HFF-Myc (cell line): ENCODE data around the gene RGS19.

Experiments
- DNase-seq: peaks from one replicate; pipeline ENCODE4 v3.0.0-alpha.2; 2011; ENCODE audit warnings: low read depth; ENCODE audit errors: extremely low read depth
- H3K4me3 ChIP-seq: replicated peaks from 2 replicates; pipeline ENCODE4 v1.5.1; 2011; ENCODE audit warnings: low read depth, mild to moderate bottlenecking, control low read depth, low read length
- TF ChIP-seq, protein P1 (sequence below): IDR thresholded peaks from 2 replicates; pipeline ENCODE4 v1.5.1; 2012; ENCODE audit warnings: mild to moderate bottlenecking, low read depth, low read length, control low read depth; ENCODE audit errors: missing control alignments

The RGS19 gene

DNA sequence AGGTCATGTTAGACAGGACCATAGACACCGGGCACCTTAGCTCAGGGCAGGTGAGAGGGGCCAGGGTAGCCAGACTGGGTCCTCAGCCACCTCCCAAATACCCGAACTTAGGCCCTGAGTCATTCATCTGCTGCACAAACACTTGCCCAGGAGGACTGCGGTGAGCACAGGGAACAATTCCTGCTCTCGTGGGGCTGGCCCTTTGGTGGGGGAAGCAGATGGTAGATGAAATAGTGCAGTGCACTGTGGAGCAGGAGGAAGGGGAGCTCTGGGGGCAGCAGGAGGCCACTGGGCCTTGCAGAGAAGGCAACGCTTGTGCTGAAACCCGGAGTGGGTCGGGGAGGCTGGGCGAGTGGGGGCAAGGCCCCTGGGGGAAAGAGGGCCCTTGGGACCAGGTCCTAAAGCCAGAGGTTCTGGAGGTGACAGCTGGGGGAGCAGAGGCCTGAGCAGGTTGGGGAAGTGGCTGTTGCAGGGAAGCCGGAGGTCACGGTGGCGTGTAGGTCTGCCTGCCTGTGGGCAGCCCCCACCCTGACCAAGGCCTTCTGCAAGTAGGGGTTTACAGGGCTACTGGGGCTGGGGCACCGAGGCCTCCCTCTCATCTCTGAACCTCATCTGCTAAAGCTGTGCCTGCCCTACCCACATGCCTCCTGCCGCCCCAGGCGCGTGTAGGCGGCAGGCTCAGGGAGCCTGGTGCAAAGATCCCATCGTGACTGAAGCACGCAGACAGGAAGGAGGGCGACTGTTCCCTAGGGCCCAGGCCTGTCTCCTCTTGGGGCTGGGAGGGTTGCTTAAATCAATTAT is 32.7 kb upstream of the RGS19 start:
- no peak overlapping the region for H3K4me3 ChIP-seq
- no peak for DNase-seq
- TF ChIP-seq, protein P1, sequence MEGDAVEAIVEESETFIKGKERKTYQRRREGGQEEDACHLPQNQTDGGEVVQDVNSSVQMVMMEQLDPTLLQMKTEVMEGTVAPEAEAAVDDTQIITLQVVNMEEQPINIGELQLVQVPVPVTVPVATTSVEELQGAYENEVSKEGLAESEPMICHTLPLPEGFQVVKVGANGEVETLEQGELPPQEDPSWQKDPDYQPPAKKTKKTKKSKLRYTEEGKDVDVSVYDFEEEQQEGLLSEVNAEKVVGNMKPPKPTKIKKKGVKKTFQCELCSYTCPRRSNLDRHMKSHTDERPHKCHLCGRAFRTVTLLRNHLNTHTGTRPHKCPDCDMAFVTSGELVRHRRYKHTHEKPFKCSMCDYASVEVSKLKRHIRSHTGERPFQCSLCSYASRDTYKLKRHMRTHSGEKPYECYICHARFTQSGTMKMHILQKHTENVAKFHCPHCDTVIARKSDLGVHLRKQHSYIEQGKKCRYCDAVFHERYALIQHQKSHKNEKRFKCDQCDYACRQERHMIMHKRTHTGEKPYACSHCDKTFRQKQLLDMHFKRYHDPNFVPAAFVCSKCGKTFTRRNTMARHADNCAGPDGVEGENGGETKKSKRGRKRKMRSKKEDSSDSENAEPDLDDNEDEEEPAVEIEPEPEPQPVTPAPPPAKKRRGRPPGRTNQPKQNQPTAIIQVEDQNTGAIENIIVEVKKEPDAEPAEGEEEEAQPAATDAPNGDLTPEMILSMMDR, result no peak

- H3K4me3 ChIP-seq, result no peak overlapping the region
- TF ChIP-seq, protein P1, result no peak
- no peak for DNase-seq
Observed at GRCh38 chr20:64110411-64111068, 31.2 kb upstream of the RGS19 start.

GRCh38 chr20:64109831-64110391 is 30.6 kb upstream of the RGS19 start:
- TF ChIP-seq, protein P1, result no peak
- no peak for DNase-seq
- no peak overlapping the region for H3K4me3 ChIP-seq

DNA sequence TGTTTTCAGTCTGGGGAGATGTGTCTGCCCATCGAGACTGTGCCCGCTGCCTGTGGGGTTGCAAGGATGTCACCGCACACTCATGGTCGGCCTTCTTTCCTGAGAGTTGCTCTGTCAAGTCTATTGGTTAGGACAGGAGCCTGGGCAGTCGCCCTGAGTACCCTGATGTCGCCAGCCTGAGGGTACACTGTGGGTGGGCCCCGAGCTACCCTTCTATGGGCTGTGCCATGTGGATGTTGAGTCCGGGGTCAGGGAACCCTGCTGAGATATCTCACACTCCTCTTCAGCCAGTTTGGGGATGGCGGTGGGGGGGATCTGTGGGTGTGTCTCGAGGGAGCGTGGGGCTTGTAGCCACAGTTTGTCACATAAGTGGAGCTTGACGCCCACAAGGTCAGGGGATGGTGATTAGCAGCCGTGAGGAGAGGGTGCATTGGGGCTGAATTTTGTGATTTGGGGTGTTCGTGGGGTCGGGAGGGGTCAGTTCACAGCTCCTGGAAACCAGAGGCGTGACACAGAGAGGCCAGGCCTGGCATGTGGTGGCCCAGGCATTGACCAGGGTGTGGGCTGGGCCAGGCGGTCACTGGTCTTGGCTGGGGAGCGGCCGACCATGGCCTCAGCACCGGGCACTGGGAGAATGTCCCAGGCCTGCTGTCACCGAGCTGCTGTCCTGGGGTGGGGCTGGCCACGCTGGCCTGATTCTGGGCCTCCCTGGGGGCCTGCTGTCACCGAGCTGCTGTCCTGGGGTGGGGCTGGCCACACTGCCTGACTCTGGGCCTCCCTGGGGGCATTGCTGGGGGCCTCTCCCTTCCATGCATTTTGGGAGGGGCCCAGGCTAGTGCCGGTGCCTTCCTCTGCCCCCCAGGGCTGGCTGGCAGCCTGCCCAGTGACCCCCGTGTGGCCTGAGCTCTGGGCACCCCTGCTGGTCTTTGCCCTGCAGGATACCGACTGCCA is 29.7 kb upstream of the RGS19 start:
- no peak overlapping the region for H3K4me3 ChIP-seq
- TF ChIP-seq, protein P1, result no peak
- no peak for DNase-seq

DNA sequence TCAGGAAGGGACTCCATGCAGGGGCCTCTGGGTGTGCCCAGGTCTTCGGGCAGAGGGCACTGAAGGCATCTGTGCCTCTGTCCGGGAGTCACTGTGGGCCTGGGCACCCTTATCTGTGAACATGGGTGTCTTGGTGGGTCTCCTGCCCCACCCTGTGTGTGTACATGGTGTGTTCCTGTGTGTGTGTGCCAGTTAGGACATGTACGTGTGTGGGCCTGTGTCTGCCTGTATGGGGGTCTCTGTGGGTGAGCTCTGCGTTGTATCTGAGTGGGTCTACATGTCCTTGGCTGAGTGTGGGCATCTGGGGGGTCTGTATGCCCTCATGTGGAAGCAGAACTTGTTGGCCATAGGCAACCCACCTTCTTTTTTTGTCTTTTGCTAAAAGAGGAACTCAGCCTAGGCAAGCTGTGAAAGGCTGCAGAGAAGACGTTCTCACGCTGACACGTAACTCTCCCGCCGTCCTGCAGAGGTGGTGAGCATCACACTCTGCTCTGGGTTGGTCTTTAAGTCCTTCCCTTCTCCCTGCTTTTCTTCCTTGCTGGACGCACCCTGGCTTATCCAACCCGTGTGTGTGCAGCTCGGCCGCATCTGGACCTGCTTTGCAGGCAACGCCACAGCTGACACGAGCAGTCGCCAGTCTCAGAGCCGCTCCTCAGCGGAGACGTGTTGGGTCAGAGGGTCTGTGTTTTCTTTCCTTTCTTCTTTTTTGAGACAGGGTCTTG is 28.6 kb upstream of the RGS19 start:
- no peak overlapping the region for H3K4me3 ChIP-seq
- TF ChIP-seq, protein P1, result no peak
- no peak for DNase-seq
